Bone marrow (tissue), 2 donors: ENCODE results near the gene SETX.

Experiments
- DNase-seq, 2 donors: peaks; one replicate each; lab custom pipeline; 2025; lab: John Stamatoyannopoulos, UW

The SETX gene

DNA sequence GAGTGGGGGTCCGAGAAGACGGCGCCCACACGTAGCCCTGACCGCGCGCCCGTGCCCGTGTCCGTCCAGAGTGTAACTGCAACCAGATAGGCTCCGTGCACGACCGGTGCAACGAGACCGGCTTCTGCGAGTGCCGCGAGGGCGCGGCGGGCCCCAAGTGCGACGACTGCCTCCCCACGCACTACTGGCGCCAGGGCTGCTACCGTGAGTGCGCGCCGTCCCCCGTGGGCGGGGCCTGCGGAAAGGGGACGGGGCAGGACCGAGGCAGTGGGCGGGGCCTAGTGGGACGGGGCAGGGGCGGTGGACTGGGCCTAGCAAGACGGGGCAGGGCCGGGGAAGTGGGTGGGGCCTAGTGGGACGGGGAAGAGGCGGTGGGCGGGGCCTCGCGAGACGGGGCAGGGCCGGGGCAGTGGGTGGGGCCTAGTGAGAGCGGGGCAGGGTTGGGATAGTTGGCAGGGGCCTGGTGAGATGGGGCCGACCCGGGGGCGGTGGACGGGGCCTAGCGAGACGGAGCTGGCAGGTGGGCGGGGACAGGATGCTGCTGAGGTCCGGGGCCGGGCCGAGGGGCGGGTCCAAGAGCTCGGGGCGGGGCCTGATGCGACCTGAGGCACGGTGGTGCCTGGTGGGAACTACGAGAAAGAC lies 113.8 kb downstream of the SETX start:
- peak; percentile 92 to 96 for DNase-seq

GRCh38 chr9:132239999-132240840 lies 114.6 kb downstream of the SETX start:
- DNase-seq = no peak

DNA sequence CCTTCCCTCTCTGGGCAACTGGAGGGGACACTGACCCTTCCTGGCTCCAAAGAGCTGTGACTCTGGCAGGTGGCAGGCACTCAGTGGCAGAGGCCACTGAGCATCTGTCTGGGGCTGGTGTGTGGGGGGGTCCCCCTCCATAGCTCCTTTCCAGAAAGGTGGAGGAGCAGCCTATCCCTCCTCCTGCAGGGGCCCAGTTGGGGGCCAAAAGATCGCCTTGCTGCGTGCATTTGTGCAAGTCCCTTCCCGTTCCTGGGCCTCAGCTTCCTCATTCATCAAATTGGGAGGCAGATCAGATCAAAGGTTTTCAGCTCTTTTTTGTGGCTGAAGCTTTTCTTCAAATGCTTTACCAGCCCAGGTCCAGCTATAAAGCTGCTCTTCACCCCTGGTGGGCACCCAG lies 115.3 kb downstream of the SETX start:
- no peak for DNase-seq

DNA sequence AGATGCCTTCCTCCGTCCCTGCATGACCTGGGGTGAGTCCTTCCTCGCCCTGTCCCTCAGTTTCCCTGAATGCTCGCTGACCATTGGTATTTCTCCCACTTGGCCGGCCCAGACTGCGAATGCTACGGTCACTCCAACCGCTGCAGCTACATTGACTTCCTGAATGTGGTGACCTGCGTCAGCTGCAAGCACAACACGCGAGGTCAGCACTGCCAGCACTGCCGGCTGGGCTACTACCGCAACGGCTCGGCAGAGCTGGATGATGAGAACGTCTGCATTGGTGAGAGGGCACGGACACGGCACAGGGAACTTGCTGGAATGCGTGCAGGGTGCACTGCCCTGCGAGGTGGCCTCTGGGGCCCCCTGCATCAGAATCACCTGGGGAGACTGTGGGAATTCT lies 115.8 kb downstream of the SETX start:
- no peak for DNase-seq

GRCh38 chr9:132238026-132238972 lies 116.5 kb downstream of the SETX start:
- no peak for DNase-seq

GRCh38 chr9:132237481-132237880 lies 117.3 kb downstream of the SETX start:
- no peak for DNase-seq

GRCh38 chr9:132236662-132237311 lies 118.0 kb downstream of the SETX start:
- no peak for DNase-seq

DNA sequence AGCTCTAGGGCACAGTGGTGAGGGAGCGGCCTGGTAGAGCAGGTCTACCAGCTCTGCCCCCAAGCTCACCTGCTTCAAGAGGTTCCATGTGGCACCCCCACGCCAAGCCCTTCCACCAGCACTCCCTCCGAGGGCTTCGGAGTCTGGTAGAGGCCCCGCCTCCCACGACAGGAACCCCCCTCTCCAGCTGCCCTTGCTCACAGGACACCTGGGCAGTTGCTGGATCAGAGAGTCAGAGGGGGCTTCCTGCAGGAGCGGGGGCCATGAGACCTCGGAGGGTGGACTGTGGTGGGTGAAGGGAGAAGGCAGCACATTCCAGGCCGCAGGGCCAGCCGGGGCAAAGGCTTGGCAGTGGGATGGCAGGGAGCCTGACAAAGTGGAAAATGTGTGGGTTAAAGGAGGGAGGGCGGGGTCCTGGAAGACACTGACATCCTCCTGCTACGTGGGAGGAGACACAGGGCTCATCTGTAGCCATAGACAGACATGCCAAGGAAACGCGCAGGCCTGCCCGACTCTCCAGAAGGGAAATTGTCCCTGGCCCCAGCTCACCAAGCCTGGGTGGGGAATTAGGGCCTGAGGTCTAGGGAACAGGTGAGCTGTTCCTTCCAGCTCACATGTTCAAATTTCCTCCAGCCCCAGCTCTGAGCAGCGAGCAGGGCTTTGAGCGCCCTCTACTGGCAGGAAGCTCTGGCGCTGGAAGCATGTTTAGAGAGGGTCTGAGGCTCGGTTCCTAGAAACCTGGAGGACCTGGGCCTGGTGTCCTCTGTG lies 118.7 kb downstream of the SETX start:
- DNase-seq = peak; percentile 25 to 31

DNA sequence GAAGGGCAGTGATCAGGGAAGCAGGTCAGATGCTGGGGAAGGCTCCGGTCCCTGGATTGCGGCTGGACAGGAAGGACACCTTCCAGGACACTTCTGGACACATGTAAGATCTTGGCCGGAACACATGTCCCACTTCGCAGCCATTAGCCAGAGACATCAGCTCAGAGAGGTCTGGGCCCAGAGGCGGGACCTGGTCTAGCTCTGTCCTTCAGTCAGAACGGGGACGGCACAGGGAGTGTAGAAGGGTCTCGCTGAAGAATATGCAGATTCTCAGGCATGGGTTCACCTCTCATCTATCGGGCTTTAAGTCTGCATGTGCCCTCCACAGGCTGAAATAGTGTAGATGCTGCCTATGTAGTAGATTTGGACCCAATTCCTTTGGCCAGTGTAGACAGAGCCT lies 119.7 kb downstream of the SETX start:
- no peak for DNase-seq

- DNase-seq = no peak
Observed at GRCh38 chr9:132234535-132234934, 120.3 kb downstream of the SETX start.

GRCh38 chr9:132233138-132233537 lies 121.6 kb downstream of the SETX start:
- no peak for DNase-seq

- no peak for DNase-seq
Observed at GRCh38 chr9:132232522-132232921, 122.3 kb downstream of the SETX start.

DNA sequence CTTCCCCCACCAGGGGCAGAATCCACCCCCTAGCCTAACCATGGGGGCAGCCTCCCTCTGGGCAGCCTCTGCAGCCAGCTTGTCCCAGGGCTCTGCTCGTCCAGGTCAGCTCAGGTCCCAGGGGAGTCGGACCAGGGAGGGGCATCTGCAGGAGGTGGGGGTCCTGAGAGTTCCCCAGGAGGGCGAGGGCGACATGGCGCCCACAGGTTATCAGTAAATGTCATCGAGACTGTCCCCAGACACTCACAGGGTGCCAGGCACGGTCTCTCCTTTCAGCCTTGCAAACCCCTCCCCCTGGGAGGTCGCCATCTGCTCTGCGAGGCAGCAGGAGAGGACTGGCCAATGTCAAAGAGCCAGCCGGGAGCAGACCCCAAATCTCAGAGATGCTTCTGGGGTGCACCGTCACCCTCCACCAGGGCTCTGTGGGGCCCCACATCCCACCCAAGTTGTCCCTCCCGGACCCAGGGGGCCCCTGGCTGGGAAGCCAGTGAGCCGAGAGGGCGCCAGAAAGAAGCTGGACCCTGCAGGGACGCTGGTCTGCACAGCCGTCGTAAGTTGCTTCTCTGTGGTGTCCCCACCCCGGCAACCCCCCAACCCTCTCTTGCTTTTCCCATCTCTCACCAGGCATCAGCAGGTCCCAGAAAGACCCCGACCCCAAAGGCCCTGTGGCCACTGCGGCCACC lies 123.6 kb downstream of the SETX start:
- DNase-seq = no peak

DNA sequence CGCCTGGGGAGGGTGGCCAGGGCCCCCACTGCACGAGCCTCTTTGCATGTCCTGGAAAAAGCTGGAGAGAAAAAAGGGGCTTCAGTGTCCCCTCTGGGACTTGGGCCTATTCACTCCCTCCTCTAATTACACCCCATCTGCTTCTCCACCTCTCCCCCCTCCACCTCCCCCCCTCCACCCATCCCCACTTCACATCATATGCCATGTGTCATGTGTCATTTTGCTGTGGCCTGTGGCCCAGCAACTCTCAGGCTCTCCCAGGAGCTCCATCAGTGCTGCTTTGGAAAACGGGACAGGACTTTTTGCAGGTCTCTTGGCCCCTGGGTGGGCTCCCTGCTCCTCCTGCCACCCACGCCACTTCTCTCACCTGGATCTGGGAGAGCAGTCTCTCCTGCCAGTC lies 124.2 kb downstream of the SETX start:
- no peak for DNase-seq

GRCh38 chr9:132228062-132228461 lies 126.7 kb downstream of the SETX start:
- no peak for DNase-seq

DNA sequence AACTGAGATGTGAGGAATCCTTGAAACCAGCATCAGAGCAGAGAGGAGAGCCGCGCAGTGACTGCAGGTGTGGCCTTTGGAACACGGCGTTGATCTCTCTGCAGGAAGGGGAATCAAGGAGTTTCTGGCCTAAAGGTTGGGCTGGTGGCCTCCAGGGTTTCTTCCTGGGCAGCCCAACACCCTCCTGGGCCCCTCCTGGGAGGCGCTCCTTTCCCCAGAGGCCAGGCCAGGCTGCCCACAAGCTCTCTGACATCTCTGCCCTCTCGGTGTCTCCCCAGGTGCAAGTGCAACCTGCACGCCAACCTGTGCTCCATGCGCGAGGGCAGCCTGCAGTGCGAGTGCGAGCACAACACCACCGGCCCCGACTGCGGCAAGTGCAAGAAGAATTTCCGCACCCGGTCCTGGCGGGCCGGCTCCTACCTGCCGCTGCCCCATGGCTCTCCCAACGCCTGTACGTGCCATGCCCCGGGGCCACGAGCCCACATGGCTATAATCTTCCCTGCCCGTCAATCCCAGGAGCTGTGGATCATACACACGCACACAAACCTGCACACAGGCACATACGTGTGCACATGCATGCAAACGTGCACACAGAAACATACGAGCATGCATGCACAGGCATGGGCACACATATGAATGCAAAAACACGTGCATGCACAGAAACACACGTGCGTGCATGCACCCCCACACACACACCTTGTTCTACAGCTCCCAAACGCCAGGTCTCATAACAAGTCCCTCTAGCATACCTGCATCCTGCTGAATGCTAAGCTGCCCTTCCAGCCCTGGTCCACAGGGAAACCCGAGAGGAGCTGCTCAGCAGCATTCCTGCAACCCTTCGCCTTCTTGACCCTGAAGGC lies 128.0 kb downstream of the SETX start:
- DNase-seq = no peak

DNA sequence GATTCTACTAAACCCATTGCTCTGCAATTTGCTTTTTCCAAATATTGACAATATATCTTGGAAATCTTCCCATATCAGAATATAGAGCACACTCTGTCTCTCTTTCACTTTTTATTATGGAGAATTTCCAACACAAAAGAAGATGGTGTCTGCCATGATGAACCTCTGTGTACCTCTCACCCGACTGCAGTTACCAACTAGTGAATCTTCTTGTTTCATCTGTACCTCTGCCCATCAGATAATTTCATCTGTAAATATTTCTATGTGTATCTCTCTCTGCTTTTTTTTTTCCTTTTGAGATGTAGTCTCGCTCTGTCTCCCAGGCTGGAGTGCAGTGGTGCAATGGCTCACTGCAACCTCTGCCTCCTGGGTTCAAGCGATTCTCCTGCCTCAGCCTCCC lies 130.1 kb downstream of the SETX start:
- no peak for DNase-seq

DNA sequence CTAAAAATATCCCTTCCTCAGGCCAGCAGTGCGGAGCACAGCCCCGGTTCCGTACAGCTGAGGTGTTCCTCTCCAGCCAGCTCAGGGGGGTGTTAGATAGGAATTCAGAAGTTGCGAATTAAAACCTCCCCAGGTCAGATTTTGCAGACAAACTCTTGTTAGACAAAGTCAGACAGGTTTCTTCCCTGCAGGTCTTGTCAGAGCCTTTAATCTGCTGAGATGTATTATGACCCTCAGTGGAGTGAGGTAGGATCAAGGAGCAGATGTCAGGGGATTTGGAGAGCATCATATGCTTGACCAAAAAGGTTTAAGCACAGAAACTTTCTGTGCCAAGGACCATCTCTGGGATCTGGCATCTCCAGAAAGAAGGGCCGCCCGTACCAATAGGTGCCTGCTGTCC lies 132.8 kb downstream of the SETX start:
- no peak for DNase-seq

GRCh38 chr9:132218208-132218607 lies 136.6 kb downstream of the SETX start:
- DNase-seq = no peak
